Stimulated activated CD8-positive, alpha-beta memory T cell treated with anti-CD3 and anti-CD28 coated beads, Interleukin-15, amount 100 ng/mL, for 48 hours (primary cell): ENCODE results near the gene IFNL1.
"Not testable (repeated sequence)": the region's sequence is repeated elsewhere in the genome, so short reads cannot be mapped to it uniquely, and the experiment has no call there.

Experiments used
- DNase-seq, 2 donors: peaks; one replicate each; pipeline ENCODE4 v3.0.0-alpha.2; 2020; ENCODE audit warnings: low read depth in 2 of 2

Gene IFNL1

GRCh38 chr19:39332293-39332692 lies 36.1 kb downstream of the IFNL1 start:
- no peak for DNase-seq

GRCh38 chr19:39332738-39333137 lies 36.5 kb downstream of the IFNL1 start:
- not testable (repeated sequence) for DNase-seq

GRCh38 chr19:39333507-39333906 lies 37.3 kb downstream of the IFNL1 start:
- no peak for DNase-seq

- no peak for DNase-seq
These were observed 38.3 kb downstream of the IFNL1 start for GRCh38 chr19:39334444-39334976.

GRCh38 chr19:39335168-39335548 lies 39.0 kb downstream of the IFNL1 start:
- DNase-seq: no peak

GRCh38 chr19:39336483-39336882 lies 40.3 kb downstream of the IFNL1 start:
- DNase-seq: no peak

GRCh38 chr19:39339674-39340073 lies 43.5 kb downstream of the IFNL1 start:
- DNase-seq: no peak

GRCh38 chr19:39340156-39340555 lies 43.9 kb downstream of the IFNL1 start:
- not testable (repeated sequence) for DNase-seq

GRCh38 chr19:39341129-39341718 lies 45.0 kb downstream of the IFNL1 start:
- no peak for DNase-seq

GRCh38 chr19:39341719-39342604 lies 45.8 kb downstream of the IFNL1 start, which contains the start of gene SAMD4B:
SAMD4B (plus strand) TSS chr19:39342421; CDS start chr19:39356894, 14,473 bp downstream.
- peak; percentile 99 to 100 for DNase-seq

GRCh38 chr19:39342647-39343305 lies 46.6 kb downstream of the IFNL1 start:
- no peak for DNase-seq

- no peak for DNase-seq
These were observed 49.7 kb downstream of the IFNL1 start for GRCh38 chr19:39345956-39346355.

- DNase-seq: no peak
These were observed 51.3 kb downstream of the IFNL1 start for GRCh38 chr19:39347332-39348164.
